ENCODE results near the gene TUT1.

- TF ChIP-seq CTCF (IDR thresholded peaks at IDR 0.05) (no peak), POLR2A (IDR thresholded peaks at IDR 0.05) (no peak), POLR2AphosphoS5 (IDR thresholded peaks at IDR 0.05) (no peak)
Measured at GRCh38 chr11:62580959-62581715, 10.2 kb downstream of the TUT1 start.

Data from prostate gland (tissue), 2 donors.